SK-N-MC (cell line): Measurements from ENCODE around the gene C6orf132.

Source experiments
- EZH2 ChIP-seq: fragments of 200-600 bp; sonication (generic); IDR thresholded peaks from one replicate; pipeline ENCODE4 v1.6.1; 2017; ENCODE audit warnings: antibody characterized with exemption
- POLR2AphosphoS5 ChIP-seq: IDR thresholded peaks from 2 replicates; pipeline ENCODE4 v1.6.1; 2012; ENCODE audit warnings: mild to moderate bottlenecking, low read depth, low read length, borderline replicate concordance

- TF ChIP-seq EZH2 (no peak), POLR2AphosphoS5 (no peak)
Measured at GRCh38 chr6:42125663-42126062, 16.8 kb downstream of the C6orf132 start.
